H9 (cell line): ENCODE results near the gene TMEM147. TPM values are rescaled to one million over a fixed set of nuclear protein-coding genes. Genes with fewer than 3 reads are reported as not detected.

Experiments used
- DNase-seq: peaks from one replicate; pipeline ENCODE4 v3.0.0-alpha.2; 2017
- H2AFZ ChIP-seq: one replicate; pipeline ENCODE4 v1.6.1; 2013; ENCODE audit warnings: mild to moderate bottlenecking, low read length, control low read depth, moderate library complexity
- H2AK5ac ChIP-seq: 2 replicates; pipeline ENCODE4 v1.6.1; 2013; ENCODE audit warnings: low read length, control low read depth, mixed read lengths; ENCODE audit not compliant: insufficient read length
- H2BK120ac ChIP-seq: one replicate; pipeline ENCODE4 v1.6.1; 2013; ENCODE audit warnings: low read depth, mild to moderate bottlenecking, low read length, control low read depth, inconsistent platforms; ENCODE audit not compliant: poor library complexity, severe bottlenecking
- H2BK12ac ChIP-seq: 2 replicates; pipeline ENCODE4 v1.6.1; 2013; ENCODE audit warnings: low read length, control low read depth, mixed read lengths, low read depth; ENCODE audit not compliant: insufficient read length
- H2BK15ac ChIP-seq: 2 replicates; pipeline ENCODE4 v1.6.1; 2013; ENCODE audit warnings: low read depth, low read length, control low read depth
- H2BK20ac ChIP-seq: one replicate; pipeline ENCODE4 v1.6.1; 2013; ENCODE audit warnings: low read depth, mild to moderate bottlenecking, low read length, control low read depth, inconsistent platforms; ENCODE audit not compliant: poor library complexity, severe bottlenecking
- H2BK5ac ChIP-seq: 2 replicates; pipeline ENCODE4 v1.6.1; 2013; ENCODE audit warnings: low read length, control low read depth, mixed read lengths; ENCODE audit not compliant: insufficient read length
- H3K14ac ChIP-seq: 2 replicates; pipeline ENCODE4 v1.6.1; 2013; ENCODE audit warnings: low read length, control low read depth; ENCODE audit not compliant: insufficient read depth
- H3K18ac ChIP-seq: 2 replicates; pipeline ENCODE4 v1.6.1; 2013; ENCODE audit warnings: low read depth, mild to moderate bottlenecking, mixed read lengths, low read length, control low read depth; ENCODE audit not compliant: insufficient read length
- H3K23ac ChIP-seq: 2 replicates; pipeline ENCODE4 v1.6.1; 2013; ENCODE audit warnings: low read length, control low read depth, mixed read lengths, low read depth; ENCODE audit not compliant: insufficient read length
- H3K23me2 ChIP-seq: 2 replicates; pipeline ENCODE4 v1.6.1; 2013; ENCODE audit warnings: low read depth, mild to moderate bottlenecking, mixed read lengths, low read length, control low read depth; ENCODE audit not compliant: insufficient read length, poor library complexity, severe bottlenecking
- H3K27ac ChIP-seq: 2 replicates; pipeline ENCODE4 v1.5.1; 2013; ENCODE audit warnings: low read length, control low read depth, mixed read lengths, low read depth; ENCODE audit not compliant: insufficient read length
- H3K27me3 ChIP-seq: 2 replicates; pipeline ENCODE4 v1.6.1; 2013; ENCODE audit warnings: low read length, control low read depth, inconsistent platforms; ENCODE audit not compliant: insufficient read depth
- H3K4ac ChIP-seq: 2 replicates; pipeline ENCODE4 v1.6.1; 2013; ENCODE audit warnings: low read depth, mild to moderate bottlenecking, control low read depth, inconsistent platforms, low read length, moderate library complexity
- H3K4me1 ChIP-seq: 2 replicates; pipeline ENCODE4 v1.6.1; 2013; ENCODE audit warnings: low read length, control low read depth, inconsistent platforms; ENCODE audit not compliant: insufficient read depth
- H3K4me2 ChIP-seq: 2 replicates; pipeline ENCODE4 v1.6.1; 2013; ENCODE audit warnings: low read length, control low read depth, mixed read lengths; ENCODE audit not compliant: insufficient read length, insufficient read depth
- H3K56ac ChIP-seq: 2 replicates; pipeline ENCODE4 v1.6.1; 2013; ENCODE audit warnings: low read depth, mild to moderate bottlenecking, mixed read lengths, low read length, control low read depth; ENCODE audit not compliant: insufficient read length
- H3K79me1 ChIP-seq: 2 replicates; pipeline ENCODE4 v1.6.1; 2013; ENCODE audit warnings: low read depth, mild to moderate bottlenecking, moderate library complexity, low read length, control low read depth, inconsistent platforms; ENCODE audit not compliant: insufficient read depth, poor library complexity, severe bottlenecking
- H3K79me2 ChIP-seq: 2 replicates; pipeline ENCODE4 v1.6.1; 2013; ENCODE audit warnings: low read length, control low read depth, inconsistent platforms; ENCODE audit not compliant: insufficient read depth
- H3K9ac ChIP-seq: 2 replicates; pipeline ENCODE4 v1.6.1; 2013; ENCODE audit warnings: low read length, control low read depth, mixed read lengths; ENCODE audit not compliant: insufficient read length; ENCODE audit errors: extremely low read depth
- H3K9me3 ChIP-seq: one replicate; pipeline ENCODE4 v1.6.1; 2013; ENCODE audit warnings: low read depth, low read length, inconsistent platforms; ENCODE audit not compliant: control insufficient read depth
- H3T11ph ChIP-seq: one replicate; pipeline ENCODE4 v1.6.1; 2013; ENCODE audit warnings: mild to moderate bottlenecking, low read length, control low read depth, inconsistent platforms
- H4K20me1 ChIP-seq: one replicate; pipeline ENCODE4 v1.6.1; 2013; ENCODE audit not compliant: control insufficient read depth, insufficient read length, insufficient read depth
- H4K5ac ChIP-seq: 2 replicates; pipeline ENCODE4 v1.6.1; 2013; ENCODE audit warnings: low read depth, mild to moderate bottlenecking, mixed read lengths, low read length, control low read depth; ENCODE audit not compliant: insufficient read length
- H4K8ac ChIP-seq: replicated peaks from 2 replicates; pipeline ENCODE4 v1.6.1; 2013; ENCODE audit warnings: low read length, control low read depth, mixed read lengths, low read depth; ENCODE audit not compliant: insufficient read length
- H4K91ac ChIP-seq: 2 replicates; pipeline ENCODE4 v1.6.1; 2013; ENCODE audit warnings: low read depth, mild to moderate bottlenecking, moderate library complexity, mixed read lengths, low read length, control low read depth; ENCODE audit not compliant: insufficient read length
- H3K27ac Mint-ChIP-seq, 3 experiments: 2 replicates in 2 of 3; 3 replicates in 1 of 3; pipeline ENCODE4 v1.8.0; 2020 to 2021; ENCODE audit warnings: mixed read lengths in 3 of 3, mild to moderate bottlenecking in 1 of 3, moderate library complexity in 1 of 3
- H3K27me3 Mint-ChIP-seq: 2 replicates; pipeline ENCODE4 v1.8.0; 2021; ENCODE audit warnings: low read depth, mild to moderate bottlenecking, moderate library complexity, mixed read lengths
- H3K36me3 Mint-ChIP-seq, 3 experiments: 2 replicates in 2 of 3; 3 replicates in 1 of 3; pipeline ENCODE4 v1.8.0; 2020 to 2021; ENCODE audit warnings: low read depth in 3 of 3, mixed read lengths in 3 of 3; ENCODE audit not compliant: insufficient read depth in 1 of 3
- H3K4me1 Mint-ChIP-seq, 2 experiments: 2 replicates each; pipeline ENCODE4 v1.8.0; 2020; ENCODE audit warnings: mixed read lengths in 2 of 2
- H3K4me3 Mint-ChIP-seq, 2 experiments: 2 replicates in 1 of 2; 3 replicates in 1 of 2; pipeline ENCODE4 v1.8.0; 2020 to 2021; ENCODE audit warnings: mild to moderate bottlenecking in 2 of 2, mixed read lengths in 2 of 2, moderate library complexity in 1 of 2
- H3K9me3 Mint-ChIP-seq, 2 experiments: 2 replicates in 1 of 2; 3 replicates in 1 of 2; pipeline ENCODE4 v1.8.0; 2020; ENCODE audit warnings: mild to moderate bottlenecking in 2 of 2, mixed read lengths in 2 of 2, moderate library complexity in 1 of 2
- WGBS: extraction: QIAGEN DNeasy Blood & Tissue Kit; methylation state at CpG from one replicate; pipeline ENCODE4 v1.1.7; 2013; ENCODE audit warnings: missing lambda C conversion rate, low lambda C conversion rate, mixed read lengths; ENCODE audit not compliant: insufficient read length; ENCODE audit errors: extremely low coverage; 5-methylcytosine and 5-hydroxymethylcytosine counted together
- total RNA-seq: library from RNA; stranded (reverse); gene quantifications from 2 replicates; pipeline ENCODE4 v1.2.1, GENCODE V29; 2021
- TF ChIP-seq, protein P1 (sequence below): fragments of 200-600 bp; sonication (generic); conservative IDR thresholded peaks from 3 replicates; pipeline ENCODE4 v1.8.0; 2021; ENCODE audit warnings: antibody characterized with exemption, mild to moderate bottlenecking

Gene TMEM147
- total RNA-seq, 1 experiment from 2014 or later: 125 TPM

DNA sequence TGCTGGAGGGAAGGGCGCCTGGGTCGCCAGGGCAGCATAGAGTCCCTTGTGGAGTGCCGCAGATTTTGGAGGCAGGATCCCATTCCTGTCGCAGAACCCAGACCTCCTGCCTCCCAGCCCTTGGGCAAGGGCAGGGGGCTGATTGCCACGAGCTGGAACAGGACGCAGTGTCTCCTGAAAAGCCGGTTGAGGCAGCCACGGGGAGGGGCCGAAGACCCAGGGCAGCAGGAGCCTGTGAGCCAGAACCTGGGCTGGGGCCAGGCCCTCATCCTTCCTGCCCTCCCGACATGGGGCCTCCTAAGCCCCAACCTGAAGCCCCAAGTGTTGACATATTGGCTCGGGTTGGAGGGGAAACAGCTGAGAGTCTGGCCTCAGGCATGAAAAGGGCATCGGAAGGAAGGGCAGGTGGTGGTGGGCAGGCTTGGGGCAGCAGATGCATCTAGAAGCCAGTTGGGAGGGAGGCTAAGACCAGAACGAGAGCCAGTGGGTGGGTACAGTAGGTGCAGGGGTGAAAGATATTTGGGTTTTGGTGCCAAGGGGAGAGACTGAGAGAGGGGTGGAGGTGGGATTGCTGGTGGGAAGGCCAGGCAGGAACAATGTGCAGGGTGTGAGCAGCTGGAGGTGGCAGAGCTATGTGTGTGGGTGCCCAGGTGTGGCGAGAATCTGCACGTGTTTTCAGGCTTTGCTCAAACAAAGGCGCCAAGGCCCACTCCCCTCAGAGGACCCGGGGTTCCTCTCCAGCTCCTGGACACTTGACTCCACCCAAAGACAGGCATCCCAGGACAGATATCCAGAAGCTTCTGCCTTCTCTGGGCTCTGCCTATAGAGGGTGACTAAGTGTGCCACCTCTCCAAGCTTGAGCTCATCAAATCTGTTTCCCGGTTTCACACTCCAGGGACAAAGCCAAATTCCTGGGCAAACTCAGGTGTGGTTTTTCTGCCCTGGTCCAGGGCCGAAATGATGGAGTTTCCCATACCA is 15.9 kb upstream of the TMEM147 start:
- H4K20me1 ChIP-seq: no peaks in the 10 kb centered on the region

More for the DNA sequence above, 15.9 kb upstream of the TMEM147 start:
- Histone ChIP-seq H2BK20ac (no peak overlapping the region), H3K9me3 (no peaks in the 10 kb centered on the region), H3K4me1 (no peaks in the 10 kb centered on the region), H2BK5ac (no peak overlapping the region), H3K56ac (no peak overlapping the region), H3K9ac (no peak overlapping the region), H4K8ac (no peak overlapping the region), H3K79me2 (no peaks in the 10 kb centered on the region), H2BK12ac (no peak overlapping the region), H2AFZ (no peak overlapping the region), H3K27me3 (no peaks in the 10 kb centered on the region), H2BK120ac (no peak overlapping the region), H2BK15ac (no peak overlapping the region), H3K23me2 (peaks cover 3% of the 10 kb centered on the region), H3K18ac (no peak overlapping the region), H3K79me1 (no peaks in the 10 kb centered on the region), H4K5ac (no peak overlapping the region), H3K27ac (no peak overlapping the region), H3K14ac (no peak overlapping the region), H3K4ac (no peak overlapping the region), H3K4me2 (no peak overlapping the region), H2AK5ac (no peak overlapping the region), H3T11ph (no peak overlapping the region), H4K91ac (no peak overlapping the region), H3K23ac (no peak overlapping the region)
- Mint-ChIP-seq H3K9me3 (no peaks in the 10 kb centered on the region), H3K27ac (no peak overlapping the region), H3K27me3 (peaks cover 76% of the 10 kb centered on the region), H3K36me3 (no peaks in the 10 kb centered on the region; a peak in 2 of 7 replicates), H3K4me1 (peaks cover 20 to 24% of the 10 kb centered on the region in 2 experiments), H3K4me3 (no peak overlapping the region)
- TF ChIP-seq, protein P1, sequence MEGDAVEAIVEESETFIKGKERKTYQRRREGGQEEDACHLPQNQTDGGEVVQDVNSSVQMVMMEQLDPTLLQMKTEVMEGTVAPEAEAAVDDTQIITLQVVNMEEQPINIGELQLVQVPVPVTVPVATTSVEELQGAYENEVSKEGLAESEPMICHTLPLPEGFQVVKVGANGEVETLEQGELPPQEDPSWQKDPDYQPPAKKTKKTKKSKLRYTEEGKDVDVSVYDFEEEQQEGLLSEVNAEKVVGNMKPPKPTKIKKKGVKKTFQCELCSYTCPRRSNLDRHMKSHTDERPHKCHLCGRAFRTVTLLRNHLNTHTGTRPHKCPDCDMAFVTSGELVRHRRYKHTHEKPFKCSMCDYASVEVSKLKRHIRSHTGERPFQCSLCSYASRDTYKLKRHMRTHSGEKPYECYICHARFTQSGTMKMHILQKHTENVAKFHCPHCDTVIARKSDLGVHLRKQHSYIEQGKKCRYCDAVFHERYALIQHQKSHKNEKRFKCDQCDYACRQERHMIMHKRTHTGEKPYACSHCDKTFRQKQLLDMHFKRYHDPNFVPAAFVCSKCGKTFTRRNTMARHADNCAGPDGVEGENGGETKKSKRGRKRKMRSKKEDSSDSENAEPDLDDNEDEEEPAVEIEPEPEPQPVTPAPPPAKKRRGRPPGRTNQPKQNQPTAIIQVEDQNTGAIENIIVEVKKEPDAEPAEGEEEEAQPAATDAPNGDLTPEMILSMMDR: no peak
- no CpG with 5 or more reads among the region's 19 CpGs for WGBS
- no peak for DNase-seq
